OCI-LY7 (cell line): ENCODE results near the gene RARB. TPM values are rescaled to one million over a fixed set of nuclear protein-coding genes. Genes with fewer than 3 reads are reported as not detected.

Experiments
- BruUV-seq: library from RNA; stranded (reverse); fragments of 400-500 nt; replicated peaks from 2 replicates; lab custom pipeline; 2021; lab: Mats Ljungman, UMichigan
- CTCF ChIA-PET: fragments of 300-600 bp; sonication (Branson Sonifier 250); formaldehyde crosslinking; loops from one replicate; lab custom pipeline; 2022; ENCODE audit warnings: antibody characterized with exemption; ENCODE audit not compliant: unreplicated experiment; lab: Charles Lee
- POLR2A ChIA-PET: fragments of 300-600 bp; sonication (Branson Sonifier 250); formaldehyde crosslinking; loops from one replicate; lab custom pipeline; 2022; ENCODE audit warnings: antibody characterized with exemption; lab: Charles Lee
- DNase-seq: peaks from one replicate; pipeline ENCODE4 v3.0.0-alpha.2; 2015; ENCODE audit warnings: low spot score
- H2AFZ ChIP-seq: fragments of 200-600 bp; sonication (generic), shearing (Covaris generic); 2 replicates; pipeline ENCODE4 v1.6.1; 2014; ENCODE audit warnings: mild to moderate bottlenecking, antibody characterized with exemption, low read length, moderate library complexity
- H3K27ac ChIP-seq: fragments of 200-600 bp; sonication (generic); 2 replicates; pipeline ENCODE4 v1.5.1; 2014; ENCODE audit warnings: mixed run types, low read depth, mild to moderate bottlenecking, moderate library complexity, low read length, inconsistent platforms; ENCODE audit not compliant: poor library complexity, severe bottlenecking
- H3K36me3 ChIP-seq: fragments of 200-600 bp; sonication (generic); 2 replicates; pipeline ENCODE4 v1.6.1; 2014; ENCODE audit warnings: mild to moderate bottlenecking, antibody characterized with exemption, low read length, moderate library complexity, mixed read lengths; ENCODE audit not compliant: insufficient read depth
- H3K4me1 ChIP-seq: fragments of 200-600 bp; sonication (generic); 2 replicates; pipeline ENCODE4 v1.5.1; 2014; ENCODE audit warnings: mild to moderate bottlenecking, low read length; ENCODE audit not compliant: insufficient read depth, poor library complexity, severe bottlenecking
- H3K4me2 ChIP-seq: fragments of 200-600 bp; sonication (generic); 2 replicates; pipeline ENCODE4 v1.6.1; 2014; ENCODE audit warnings: mild to moderate bottlenecking, low read length
- H3K4me3 ChIP-seq: fragments of 200-600 bp; sonication (generic); 2 replicates; pipeline ENCODE4 v1.5.1; 2014; ENCODE audit warnings: mild to moderate bottlenecking, low read depth, low read length; ENCODE audit not compliant: poor library complexity, severe bottlenecking
- H3K79me2 ChIP-seq: fragments of 200-600 bp; sonication (generic); 2 replicates; pipeline ENCODE4 v1.6.1; 2016; ENCODE audit warnings: low read depth, mild to moderate bottlenecking, low read length, moderate library complexity, mixed read lengths; ENCODE audit not compliant: insufficient read depth
- H3K9me2 ChIP-seq: fragments of 200-600 bp; sonication (generic); 2 replicates; pipeline ENCODE4 v1.6.1; 2016; ENCODE audit warnings: mild to moderate bottlenecking, low read length, mixed read lengths; ENCODE audit not compliant: insufficient read depth
- H3K9me3 ChIP-seq: fragments of 200-600 bp; sonication (generic); 2 replicates; pipeline ENCODE4 v1.6.1; 2014; ENCODE audit warnings: mild to moderate bottlenecking, mixed run types, low read length, mixed read lengths
- H4K20me1 ChIP-seq: fragments of 200-600 bp; sonication (generic); 2 replicates; pipeline ENCODE4 v1.6.1; 2014; ENCODE audit warnings: mild to moderate bottlenecking, antibody characterized with exemption, low read length, moderate library complexity, mixed read lengths; ENCODE audit not compliant: insufficient read depth
- CTCF ChIP-seq: fragments of 200-600 bp; sonication (generic); conservative IDR thresholded peaks from 2 replicates; pipeline ENCODE4 v1.5.1; 2014; ENCODE audit warnings: mild to moderate bottlenecking, antibody characterized with exemption, low read length, moderate library complexity, mixed read lengths
- EZH2phosphoT487 ChIP-seq: fragments of 200-600 bp; sonication (generic); IDR thresholded peaks from 2 replicates; pipeline ENCODE4 v1.6.1; 2018; ENCODE audit warnings: low read depth, borderline replicate concordance, mild to moderate bottlenecking, mixed run types, antibody characterized with exemption, low read length, moderate library complexity, mixed read lengths
- intact Hi-C: fragments of 100-400 bp; cut with micrococcal nuclease; formaldehyde crosslinking; loops from one replicate; pipeline ENCODE4 v1.10.0; 2022; ENCODE audit not compliant: unreplicated experiment
- total RNA-seq, 2 experiments: library from RNA; depleted of rRNA in 1 of 2; stranded (reverse); fragments of >200 nt in 1 of 2; shearing (Covaris generic) in 1 of 2; gene quantifications; 2 replicates each; pipeline ENCODE4 v1.2.3, GENCODE V29; 2014 to 2022

The RARB gene
- total RNA-seq, 2 experiments from 2014 or later = not detected

DNA sequence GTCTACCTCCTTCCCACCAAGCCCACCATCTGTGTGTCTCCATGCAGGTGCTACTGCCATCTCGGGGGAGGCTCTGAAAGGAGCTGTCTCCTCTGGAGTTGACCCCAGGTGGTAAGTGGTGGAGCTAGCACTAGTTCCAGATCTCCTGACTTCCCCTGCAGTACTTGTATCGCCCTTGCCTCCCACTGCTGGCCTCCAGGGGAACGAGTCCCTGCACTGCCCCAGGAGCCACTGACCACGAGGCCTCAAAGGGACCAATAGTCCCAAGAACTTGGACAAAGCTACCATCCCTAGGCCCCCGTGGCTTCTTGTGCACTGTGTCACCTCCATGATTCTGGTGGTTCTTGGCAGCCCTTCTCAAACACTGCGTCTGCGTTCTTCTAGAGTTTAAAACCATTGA lies 137.7 kb downstream of the RARB start:
- Histone ChIP-seq H3K36me3 (no peaks in the 10 kb centered on the region), H3K27ac (no peak overlapping the region), H3K4me1 (no peaks in the 10 kb centered on the region), H3K4me3 (no peak overlapping the region), H2AFZ (no peak overlapping the region), H3K9me2 (no peaks in the 10 kb centered on the region), H3K79me2 (no peaks in the 10 kb centered on the region), H3K9me3 (no peaks in the 10 kb centered on the region), H3K4me2 (no peak overlapping the region), H4K20me1 (no peaks in the 10 kb centered on the region)
- ChIA-PET POLR2A (interaction anchor here (0.6 kb wide), 1 partner anchor 141 kb away, joined by 3 read pairs; no protein-coding TSS in a partner anchor), CTCF (no interaction called here)
- TF ChIP-seq EZH2phosphoT487 = no peak
- no peak for TF ChIP-seq CTCF
- DNase-seq = no peak
- intact Hi-C loops = no loop called here
- no TSS peak for BruUV-seq

GRCh38 chr3:25566358-25566920 lies 138.4 kb downstream of the RARB start:
- TF ChIP-seq CTCF = no peak
- Histone ChIP-seq H3K9me2 (no peaks in the 10 kb centered on the region), H3K27ac (no peak overlapping the region), H3K4me2 (no peak overlapping the region), H3K9me3 (no peaks in the 10 kb centered on the region), H3K79me2 (no peaks in the 10 kb centered on the region), H3K36me3 (no peaks in the 10 kb centered on the region), H3K4me1 (no peaks in the 10 kb centered on the region), H3K4me3 (no peak overlapping the region), H2AFZ (no peak overlapping the region), H4K20me1 (no peaks in the 10 kb centered on the region)
- POLR2A ChIA-PET = interaction anchor here (0.6 kb wide), 1 partner anchor 141 kb away, joined by 3 read pairs; no protein-coding TSS in a partner anchor
- intact Hi-C loops = no loop called here
- CTCF ChIA-PET = no interaction called here
- BruUV-seq = no TSS peak
- DNase-seq = no peak

GRCh38 chr3:25567388-25567787 lies 139.3 kb downstream of the RARB start:
- ChIA-PET CTCF (no interaction called here), POLR2A (no interaction called here)
- Histone ChIP-seq H3K9me2 (no peaks in the 10 kb centered on the region), H4K20me1 (no peaks in the 10 kb centered on the region), H3K36me3 (no peaks in the 10 kb centered on the region), H3K9me3 (no peaks in the 10 kb centered on the region), H2AFZ (no peak overlapping the region), H3K4me3 (no peak overlapping the region), H3K79me2 (no peaks in the 10 kb centered on the region), H3K4me2 (no peak overlapping the region), H3K27ac (no peak overlapping the region), H3K4me1 (no peaks in the 10 kb centered on the region)
- no peak for DNase-seq
- TF ChIP-seq CTCF = no peak
- no TSS peak for BruUV-seq
- intact Hi-C loops = no loop called here
